GM18526 (cell line): Measurements from ENCODE around the gene ALDH1B1.

Experiments used
- POLR2A ChIP-seq: IDR thresholded peaks from 3 replicates; pipeline ENCODE4 v1.6.1; 2011; ENCODE audit not compliant: insufficient read length; ENCODE audit errors: extremely low read depth

ALDH1B1 gene

DNA sequence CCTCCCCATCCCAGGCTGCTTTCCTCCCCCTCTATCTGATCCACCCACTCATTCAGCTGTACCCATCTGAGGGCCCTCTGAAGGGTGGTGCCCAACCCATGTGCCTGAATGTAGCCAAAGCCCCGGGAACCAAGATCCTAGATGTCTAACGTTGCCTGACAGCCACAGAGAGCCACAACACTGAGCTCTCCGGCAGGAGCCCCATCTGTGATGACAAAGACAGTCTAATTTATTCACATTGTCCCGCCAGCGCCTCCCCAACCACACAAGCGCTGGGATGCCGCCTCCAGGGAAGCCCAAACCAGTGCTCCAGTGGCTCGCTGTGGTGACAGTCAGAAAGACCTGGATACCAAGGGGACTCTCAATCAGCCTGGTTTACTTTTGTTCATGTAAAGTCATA lies 23.4 kb downstream of the ALDH1B1 start:
- TF ChIP-seq POLR2A = no peak

DNA sequence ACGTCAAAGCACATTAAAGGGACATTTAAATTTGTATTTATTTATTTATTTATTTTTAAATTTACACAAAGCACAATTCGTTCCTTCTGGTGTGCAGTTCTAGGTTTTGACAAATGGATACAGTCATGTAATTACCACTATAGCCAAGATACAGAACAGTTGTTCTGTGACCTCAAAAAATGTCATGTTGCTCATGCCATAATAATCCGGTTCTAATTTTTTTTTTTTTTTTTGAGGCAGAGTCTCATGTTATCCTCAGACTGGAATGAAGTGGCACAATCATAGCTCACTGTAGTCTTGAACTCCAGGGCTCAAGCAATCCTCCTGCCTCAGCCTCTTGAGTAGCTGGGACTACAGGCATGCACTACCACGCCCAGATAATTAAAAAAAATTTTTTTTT lies 24.0 kb downstream of the ALDH1B1 start:
- no peak for TF ChIP-seq POLR2A

DNA sequence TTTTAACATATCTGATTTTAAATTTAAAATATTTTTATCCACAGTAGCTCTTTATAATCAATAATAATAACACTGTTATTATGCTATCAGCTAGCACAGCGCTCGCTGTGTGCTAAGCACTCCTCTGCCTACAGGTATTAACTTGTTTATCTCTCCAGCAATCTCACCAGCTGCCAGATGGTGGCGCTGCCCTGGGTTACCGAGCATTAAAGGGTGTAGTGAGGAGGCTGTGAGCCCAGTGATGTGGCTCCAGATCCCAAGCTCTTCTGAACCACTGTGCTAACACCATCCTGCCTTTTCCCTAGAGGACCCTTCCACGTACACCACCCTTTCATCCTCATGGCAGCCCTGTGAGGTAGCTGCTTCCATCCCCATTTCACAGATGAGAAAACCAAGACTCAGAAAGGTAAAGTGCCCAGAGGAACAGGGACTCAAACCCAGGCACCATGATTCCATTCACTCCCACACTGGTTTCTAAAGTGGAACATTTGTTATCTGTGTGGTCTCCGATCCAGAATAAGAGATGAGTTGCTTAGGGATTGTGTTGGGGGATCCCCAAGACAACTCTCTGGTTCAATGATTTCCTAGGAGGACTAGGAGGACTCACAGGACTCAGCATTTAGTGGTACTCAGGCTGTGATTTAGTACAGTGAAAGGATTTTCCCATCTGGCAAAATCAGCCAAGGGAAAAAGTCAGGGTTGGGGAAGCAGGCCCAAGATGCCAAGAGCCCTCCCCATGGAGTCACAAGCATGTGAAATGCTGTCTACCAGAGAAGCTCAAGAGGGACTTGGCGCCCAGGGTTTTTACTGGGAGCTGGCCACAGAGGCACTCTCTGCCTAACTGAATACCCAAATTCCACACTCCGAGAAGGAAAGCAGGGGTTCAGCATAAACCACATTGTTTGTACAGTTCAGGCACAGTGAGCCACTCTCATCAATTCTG lies 24.8 kb downstream of the ALDH1B1 start:
- no peak for TF ChIP-seq POLR2A

DNA sequence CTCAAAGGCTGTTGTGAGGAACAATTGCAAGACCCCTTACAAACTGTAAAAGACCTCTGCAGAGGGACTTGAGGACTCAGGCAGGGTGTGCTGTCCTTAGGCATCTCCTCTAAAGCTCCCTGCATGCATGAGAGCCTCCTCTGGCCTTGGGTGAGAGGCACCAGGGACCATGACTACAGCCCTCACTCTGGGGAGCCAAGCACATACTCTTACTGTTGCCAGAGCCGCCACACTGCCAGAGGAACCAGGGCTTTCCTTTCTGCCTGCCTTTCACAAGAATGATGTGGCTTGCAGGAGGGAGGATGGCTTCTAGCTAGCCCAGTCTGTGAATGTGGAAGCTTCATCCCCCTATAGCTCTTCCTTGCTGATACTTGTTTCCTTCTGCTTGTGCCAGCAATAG lies 25.9 kb downstream of the ALDH1B1 start:
- no peak for TF ChIP-seq POLR2A

DNA sequence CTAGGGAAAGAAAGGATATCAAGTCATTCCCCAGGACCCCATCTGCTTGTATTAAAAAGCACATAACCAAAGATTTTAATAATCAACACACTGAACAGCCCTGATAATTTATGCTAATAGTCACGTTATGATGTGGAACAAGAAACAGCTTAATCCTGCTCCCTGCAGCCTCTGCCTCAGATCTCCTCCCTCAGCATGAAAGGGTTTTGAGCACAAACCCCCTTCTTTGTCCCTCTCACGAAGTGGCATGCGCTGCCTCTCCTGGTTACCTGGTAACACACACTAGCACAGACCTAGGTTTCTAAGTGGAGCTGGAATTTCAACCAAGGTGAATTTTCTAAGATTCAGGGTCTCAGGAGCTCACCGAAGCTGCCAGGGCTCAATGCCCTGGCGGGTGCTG lies 26.7 kb downstream of the ALDH1B1 start:
- no peak for TF ChIP-seq POLR2A

DNA sequence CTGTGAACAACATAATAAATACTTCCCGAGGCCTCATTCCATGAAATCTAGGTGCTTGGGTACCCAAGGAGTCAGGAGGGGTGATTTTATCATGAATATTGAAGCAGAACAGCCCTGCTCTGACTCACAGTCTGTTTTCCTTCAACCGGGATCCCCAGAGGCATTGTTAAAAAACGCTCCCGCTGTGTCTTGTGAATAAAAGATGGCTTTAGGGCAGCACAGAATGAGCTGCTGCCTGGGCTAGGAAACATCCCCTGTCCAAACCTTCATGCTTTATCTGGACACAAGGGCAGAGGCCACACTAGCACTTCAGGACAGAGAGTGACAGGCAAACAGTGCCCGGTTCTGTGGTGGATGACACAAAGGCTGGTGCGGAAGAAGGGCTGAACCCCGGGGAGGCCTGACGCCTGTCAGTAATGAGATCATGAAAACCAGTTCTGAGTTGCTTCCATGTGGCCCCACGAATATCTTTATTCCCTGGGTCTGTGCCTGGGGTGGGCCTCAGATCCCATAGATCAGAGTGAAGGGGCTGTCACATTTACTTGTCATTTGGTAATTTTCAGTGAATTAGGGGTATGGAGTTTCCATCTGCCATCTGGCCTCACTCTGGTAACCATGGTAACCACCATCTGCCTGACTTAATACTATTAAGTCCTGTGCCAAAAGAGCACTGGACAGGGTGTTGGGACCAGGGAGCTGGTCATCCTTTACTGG lies 29.2 kb downstream of the ALDH1B1 start:
- no peak for TF ChIP-seq POLR2A

DNA sequence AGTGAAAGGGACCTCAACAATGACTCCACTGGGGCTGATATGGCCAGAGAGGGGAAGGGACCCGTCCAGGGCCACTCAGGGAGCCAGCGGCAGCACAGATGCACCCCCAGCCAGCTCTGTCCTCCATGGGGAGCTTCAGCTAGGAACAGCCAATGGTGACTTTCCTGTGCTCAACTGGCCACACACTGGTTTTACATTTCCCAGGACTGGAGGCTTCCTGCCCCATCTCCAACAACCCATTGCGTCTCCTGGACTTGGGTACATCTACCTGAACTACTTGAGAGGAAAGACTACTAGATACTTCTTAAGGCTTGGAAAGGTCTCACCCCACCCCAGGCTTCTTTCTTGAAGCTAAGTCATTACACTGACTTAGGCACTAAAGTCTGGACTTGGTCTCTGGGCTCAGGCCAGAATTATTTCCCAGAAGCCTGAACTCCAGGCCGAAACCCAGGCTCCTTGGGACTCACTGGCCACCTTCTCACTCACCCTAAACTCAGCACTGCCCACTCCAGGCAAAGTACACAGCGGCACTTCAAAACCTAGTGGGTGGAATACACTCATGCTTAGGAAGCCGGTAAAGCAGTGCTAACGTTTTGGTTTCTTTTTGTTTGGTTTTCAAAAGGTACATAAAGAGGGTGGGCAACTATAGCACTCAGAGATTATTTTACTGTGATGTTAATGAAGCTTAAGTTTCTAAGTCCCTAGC lies 30.2 kb downstream of the ALDH1B1 start:
- no peak for TF ChIP-seq POLR2A

DNA sequence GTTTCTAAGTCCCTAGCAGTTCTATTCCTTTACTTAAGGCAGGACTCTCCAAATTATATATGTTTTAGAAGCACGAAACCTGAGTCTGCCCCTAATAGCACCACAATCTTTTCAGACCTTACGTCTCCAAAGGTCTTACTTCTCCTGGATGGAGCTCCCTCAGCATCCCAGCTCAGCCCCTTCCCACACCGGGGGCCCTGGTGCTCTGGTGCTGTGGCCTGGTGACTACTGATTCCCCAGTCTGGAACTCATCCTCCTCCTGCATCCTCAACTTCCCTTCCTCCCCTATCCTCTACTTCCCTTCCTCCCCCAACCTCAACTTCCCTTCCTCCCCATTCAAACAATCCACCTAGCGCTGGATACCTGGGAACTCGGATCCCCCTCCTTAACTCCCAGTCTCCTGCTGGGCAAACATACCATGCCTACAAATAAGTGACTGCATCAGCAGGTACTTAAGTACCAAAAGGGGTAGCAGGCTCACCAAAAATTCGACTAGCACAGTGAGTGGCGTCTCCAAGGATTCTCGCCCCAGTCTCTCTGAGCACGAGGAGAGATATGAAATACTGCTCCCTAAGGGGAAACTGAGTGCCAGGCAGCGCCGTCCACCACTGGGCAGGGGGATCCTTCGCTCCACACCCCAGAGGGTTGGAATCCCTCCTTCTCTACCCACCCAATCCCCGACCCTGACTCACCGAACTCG lies 30.9 kb downstream of the ALDH1B1 start:
- no peak for TF ChIP-seq POLR2A

DNA sequence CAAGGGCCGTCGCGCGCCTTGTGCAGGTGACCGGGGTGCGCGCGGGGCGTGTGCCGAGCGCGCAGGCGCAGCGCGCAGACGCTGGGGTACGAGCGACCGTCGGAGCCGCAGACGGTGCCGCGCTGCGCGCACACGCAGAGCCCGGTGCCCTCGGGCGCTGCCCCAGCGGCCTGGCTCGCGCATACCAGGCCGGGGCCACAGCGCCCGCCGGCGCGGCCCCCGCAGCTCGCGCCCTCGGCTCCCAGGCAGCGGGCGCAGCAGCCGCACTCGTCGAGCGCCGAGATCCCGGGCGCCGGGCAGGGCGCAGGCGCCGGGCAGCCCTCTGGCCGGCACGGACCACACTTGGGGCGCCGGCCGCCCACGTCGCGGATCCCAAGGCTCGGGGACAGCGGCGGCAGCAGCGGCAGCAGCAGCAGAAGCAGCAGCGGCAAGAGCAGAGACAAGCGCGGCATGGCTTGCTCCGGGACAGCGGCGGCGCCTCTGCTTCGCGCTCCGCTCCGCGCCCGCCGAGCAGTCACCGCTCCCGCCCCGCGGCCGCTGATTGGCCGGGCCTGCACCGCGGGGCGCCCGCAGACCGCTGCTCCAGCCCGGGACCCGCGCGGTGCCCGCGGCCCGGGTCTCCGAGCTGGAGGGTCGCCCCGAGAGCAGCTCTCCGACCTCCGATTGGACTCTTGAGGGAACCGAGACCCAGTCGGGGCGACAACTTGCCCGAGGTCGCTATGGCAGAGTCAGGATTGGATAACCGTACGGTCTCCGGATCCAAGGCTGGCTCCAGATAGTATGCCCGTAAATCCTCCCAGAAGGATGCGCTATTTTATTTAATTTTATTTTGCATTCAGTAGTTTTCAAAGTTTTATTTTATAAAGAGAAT lies 31.7 kb downstream of the ALDH1B1 start, which contains the start of gene IGFBPL1:
Gene IGFBPL1 (minus strand): TSS at position 482 of the 871 bp plus-strand sequence. CDS start 30 bp downstream, at position 452.
- TF ChIP-seq POLR2A = no peak

DNA sequence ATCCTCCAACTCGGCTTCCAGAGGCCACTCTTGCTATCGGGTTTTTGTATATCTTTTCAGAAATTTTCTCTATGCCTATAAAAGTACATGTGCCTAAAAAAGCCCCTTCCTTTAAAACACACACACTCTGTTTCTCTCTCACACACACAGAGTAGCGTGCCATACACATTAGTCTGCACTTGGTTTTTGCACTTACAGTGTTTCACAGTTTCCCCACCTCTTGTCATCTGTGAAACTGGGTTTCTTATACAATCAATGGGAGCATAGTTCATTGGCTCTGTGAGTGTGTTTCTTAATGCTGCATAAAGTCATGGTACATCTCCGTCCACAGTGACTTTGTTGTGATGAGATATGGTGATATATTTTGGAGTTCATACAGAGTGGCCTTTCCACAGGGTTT lies 32.4 kb downstream of the ALDH1B1 start:
- TF ChIP-seq POLR2A = no peak

DNA sequence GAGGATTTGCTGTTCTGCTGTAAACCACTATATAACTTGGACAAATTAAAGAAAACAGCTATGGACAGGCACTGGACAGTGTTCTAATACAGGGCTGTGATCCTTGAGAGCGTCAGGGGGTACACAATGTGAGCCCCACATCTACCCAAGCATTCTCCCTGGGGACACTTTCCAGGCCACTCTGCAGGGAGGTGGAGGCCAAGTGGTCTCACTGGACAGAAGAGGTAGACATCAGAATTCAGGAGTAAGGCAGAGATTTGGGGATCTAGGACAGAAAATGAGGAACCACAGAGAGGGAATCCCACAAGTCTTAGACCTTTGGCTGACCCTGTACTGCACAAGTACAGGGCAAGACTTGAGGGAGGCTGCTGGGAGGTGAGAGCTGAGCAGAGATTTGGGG lies 35.6 kb downstream of the ALDH1B1 start:
- no peak for TF ChIP-seq POLR2A

DNA sequence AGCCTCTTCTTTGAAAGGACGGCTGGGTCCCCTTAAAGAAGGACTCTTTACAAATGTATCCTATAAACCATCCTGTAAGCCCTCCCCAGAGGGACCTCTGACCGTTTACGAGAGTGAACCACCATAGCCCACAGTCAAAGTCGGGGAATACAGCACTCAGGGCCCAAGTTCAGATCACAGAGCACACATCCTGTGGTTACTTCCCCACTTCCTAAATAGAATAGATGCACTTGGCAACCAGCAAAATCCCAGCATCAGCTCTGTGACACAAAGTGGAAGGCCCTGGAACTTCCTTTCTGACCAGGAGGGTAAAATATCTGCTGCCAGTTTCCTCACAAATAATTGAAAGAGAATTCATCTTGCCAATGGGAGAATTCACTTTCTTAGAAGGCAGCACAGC lies 38.6 kb downstream of the ALDH1B1 start:
- TF ChIP-seq POLR2A = no peak

DNA sequence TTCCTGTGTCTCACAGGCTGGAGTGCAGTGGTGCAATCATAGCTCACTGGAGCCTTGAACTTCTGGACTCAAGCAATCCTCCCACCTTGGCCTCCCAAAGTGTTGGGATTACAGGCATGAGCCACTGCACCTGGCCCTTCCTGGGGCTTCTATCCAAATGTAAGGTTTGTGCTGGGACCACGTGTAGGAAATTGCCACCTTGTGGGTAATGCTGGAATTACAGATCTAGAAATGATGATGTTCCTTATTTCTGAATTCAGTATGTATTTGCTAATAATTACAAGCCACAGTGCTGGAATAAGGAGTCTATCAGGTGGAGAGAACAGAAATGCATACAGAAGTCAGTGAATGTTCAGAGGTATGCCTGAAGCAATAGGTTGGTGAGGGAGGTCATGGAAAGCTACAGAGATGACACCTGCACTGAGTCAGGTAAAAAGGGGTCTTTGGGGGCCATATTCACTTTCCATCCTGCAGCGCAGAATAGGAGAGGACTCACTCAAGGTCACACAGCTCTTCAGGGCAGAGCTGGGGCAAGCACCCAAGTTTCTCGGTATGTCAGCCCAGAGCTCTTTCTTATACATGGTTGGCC lies 40.5 kb downstream of the ALDH1B1 start:
- TF ChIP-seq POLR2A = no peak

DNA sequence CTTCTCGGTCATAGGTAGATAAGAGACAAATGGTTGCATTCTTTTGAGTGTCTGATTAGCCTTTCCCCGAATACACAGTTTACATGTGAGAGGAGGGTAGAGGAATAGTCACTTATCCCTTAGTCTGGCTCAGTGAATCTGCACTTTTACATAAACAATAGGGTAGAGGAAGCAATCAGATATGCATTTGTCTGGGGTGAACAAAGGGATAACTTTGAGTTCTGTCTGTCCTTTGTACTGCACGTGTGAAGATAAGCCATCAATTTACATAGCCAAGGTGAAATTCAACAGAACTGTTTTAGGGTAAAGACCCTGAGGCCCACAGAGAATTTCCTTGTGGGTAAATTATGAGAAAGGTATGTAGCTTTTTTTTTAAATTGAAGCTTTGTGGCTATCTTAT lies 41.9 kb downstream of the ALDH1B1 start:
- no peak for TF ChIP-seq POLR2A

DNA sequence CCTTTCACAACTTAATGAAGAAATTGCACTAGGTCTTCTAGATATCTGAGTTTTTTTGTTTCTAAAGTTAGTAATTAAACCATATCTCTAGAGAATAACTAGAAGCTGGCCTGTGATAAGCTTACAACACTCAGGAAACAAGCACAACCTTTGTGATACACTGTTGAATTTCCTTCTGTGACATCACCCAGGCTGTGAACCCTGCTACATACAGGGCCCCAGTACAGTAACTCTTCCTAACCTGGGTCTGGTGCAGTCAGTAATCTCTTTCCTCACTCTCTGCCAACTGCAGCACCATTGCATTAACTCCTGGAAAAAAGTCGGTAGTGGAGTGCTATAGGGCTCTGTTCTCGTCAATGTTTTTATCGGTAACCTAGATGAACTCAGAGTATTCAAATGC lies 42.4 kb downstream of the ALDH1B1 start:
- TF ChIP-seq POLR2A = no peak
